Psoas muscle (tissue), 8 donors: ENCODE measurements around the gene VDR. TPM values are rescaled to one million over a fixed set of nuclear protein-coding genes. Genes with fewer than 3 reads are reported as not detected.
A peak's percentile ranks its signal among the peaks of the same experiment; 100 is the strongest.

Experiments
- ATAC-seq, 4 donors: fragments of 200-7000 bp; cut with Tn5 transposase; one replicate each; pipeline ENCODE4 v1.9.1; 2020; ENCODE audit warnings: moderate library complexity in 3 of 4, mild to moderate bottlenecking in 2 of 4
- DNase-seq, 2 donors: peaks; one replicate each; pipeline ENCODE4 v3.0.0-alpha.2; 2020
- H3K27ac ChIP-seq: fragments of 200-600 bp; one replicate; pipeline ENCODE4 v1.8.0; 2022
- H3K27me3 ChIP-seq, 3 donors: fragments of 200-600 bp in 1 of 3; one replicate each; pipeline versions ENCODE4 v1.6.1 to v1.8.0; 2013 to 2022; ENCODE audit warnings: low read length in 2 of 3, mild to moderate bottlenecking in 2 of 3, moderate library complexity in 1 of 3; ENCODE audit not compliant: insufficient read depth in 3 of 3
- H3K36me3 ChIP-seq, 2 donors: fragments of 200-600 bp in 1 of 2; one replicate each; pipeline versions ENCODE4 v1.6.1 to v1.8.0; 2013 to 2022; ENCODE audit warnings: low read depth in 1 of 2, mild to moderate bottlenecking in 1 of 2, moderate library complexity in 1 of 2; ENCODE audit not compliant: insufficient read depth in 1 of 2
- H3K4me1 ChIP-seq: fragments of 200-600 bp; one replicate; pipeline ENCODE4 v1.8.0; 2022
- H3K4me3 ChIP-seq: fragments of 200-600 bp; one replicate; pipeline ENCODE4 v1.8.0; 2022; ENCODE audit warnings: mild to moderate bottlenecking
- H3K9me3 ChIP-seq: fragments of 200-600 bp; one replicate; pipeline ENCODE4 v1.8.0; 2022
- WGBS, 3 donors: extraction: QIAGEN DNeasy Blood & Tissue Kit; methylation state at CpG; one replicate each; pipeline versions ENCODE4 v1.1.6 to v1.1.7; 2013; 5-methylcytosine and 5-hydroxymethylcytosine counted together
- intact Hi-C, 2 donors: fragments of 100-400 bp; cut with DNase I; formaldehyde crosslinking; loops; one replicate each; pipeline versions ENCODE4 v1.11.0 to v1.14.2; 2022
- polyA plus RNA-seq, 3 donors: library from polyadenylated mRNA; stranded (reverse); fragments of 200-250 nt; gene quantifications; one replicate each; pipeline ENCODE4 v1.2.3, GENCODE V29; 2013
- total RNA-seq, 4 donors: library from RNA; stranded (reverse); fragmentation: NEBNext Ultra II Directional in 2 of 4; extraction: Animal tissue kit (Norgen Biotek cat#: 25700) in 2 of 4; gene quantifications; one replicate each; pipeline versions ENCODE4 v1.2.1 to v1.2.4, GENCODE V29; 2021 to 2023
- TF ChIP-seq, protein P1 (sequence below): fragments of 200-600 bp; IDR thresholded peaks from one replicate; pipeline ENCODE4 v1.8.0; 2022; ENCODE audit warnings: antibody characterized with exemption
- donor health status: healthy with polysubstance abuse.
- donor health status: DM: no; HTN: no; CAD: no; lungs with moderate emphysema.
- donor health status: Bipolar disorder and iron deficiency.
- donor health status: healthy.
- donor health status: DM: yes; HTN: yes; CAD: no.
- donor health status: DM: no; HTN: no; CAD: no.
- donor health status: DM: no; HTN: no; CAD: no.
- donor health status: DM: yes; HTN: yes; CAD: no.

VDR gene
- total and polyA plus RNA-seq, 7 donors, result 0.62 to 6.1 (median 3.0) TPM

DNA sequence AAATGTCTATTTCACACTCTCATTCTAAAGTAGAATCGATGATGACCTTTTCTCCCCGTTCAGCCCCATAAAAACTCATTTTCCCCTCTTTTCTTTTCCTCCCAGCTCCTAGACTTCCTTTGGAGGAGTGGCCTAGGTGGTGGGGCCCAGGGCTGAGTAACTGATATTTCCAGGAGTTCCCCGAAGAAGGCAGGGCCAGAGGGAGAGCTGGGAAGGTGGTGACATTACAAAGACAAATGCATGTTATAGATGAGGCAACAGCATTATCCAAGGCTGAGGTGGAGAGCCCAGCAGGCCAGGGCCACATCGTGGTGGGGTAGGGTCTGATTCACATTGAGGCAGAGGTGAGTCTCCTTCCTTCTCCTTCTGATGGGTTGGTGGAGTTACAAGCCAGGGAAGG, 62.9 kb downstream of the VDR start:
- peaks cover 22% of the 10 kb centered on the region for H3K4me1 ChIP-seq
- H3K9me3 ChIP-seq, result no peaks in the 10 kb centered on the region
- TF ChIP-seq, protein P1, sequence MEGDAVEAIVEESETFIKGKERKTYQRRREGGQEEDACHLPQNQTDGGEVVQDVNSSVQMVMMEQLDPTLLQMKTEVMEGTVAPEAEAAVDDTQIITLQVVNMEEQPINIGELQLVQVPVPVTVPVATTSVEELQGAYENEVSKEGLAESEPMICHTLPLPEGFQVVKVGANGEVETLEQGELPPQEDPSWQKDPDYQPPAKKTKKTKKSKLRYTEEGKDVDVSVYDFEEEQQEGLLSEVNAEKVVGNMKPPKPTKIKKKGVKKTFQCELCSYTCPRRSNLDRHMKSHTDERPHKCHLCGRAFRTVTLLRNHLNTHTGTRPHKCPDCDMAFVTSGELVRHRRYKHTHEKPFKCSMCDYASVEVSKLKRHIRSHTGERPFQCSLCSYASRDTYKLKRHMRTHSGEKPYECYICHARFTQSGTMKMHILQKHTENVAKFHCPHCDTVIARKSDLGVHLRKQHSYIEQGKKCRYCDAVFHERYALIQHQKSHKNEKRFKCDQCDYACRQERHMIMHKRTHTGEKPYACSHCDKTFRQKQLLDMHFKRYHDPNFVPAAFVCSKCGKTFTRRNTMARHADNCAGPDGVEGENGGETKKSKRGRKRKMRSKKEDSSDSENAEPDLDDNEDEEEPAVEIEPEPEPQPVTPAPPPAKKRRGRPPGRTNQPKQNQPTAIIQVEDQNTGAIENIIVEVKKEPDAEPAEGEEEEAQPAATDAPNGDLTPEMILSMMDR, result no peak
- no peaks in the 10 kb centered on the region for H3K36me3 ChIP-seq
- WGBS, 3 donors, result 58 to 69% (median 61%) methylated on average over 4 of the region's 4 CpGs
- H3K27ac ChIP-seq, result no peak overlapping the region
- intact Hi-C loops, result no loop called here
- H3K4me3 ChIP-seq, result no peak overlapping the region
- no peaks in the 10 kb centered on the region for H3K27me3 ChIP-seq
- ATAC-seq (no peak), DNase-seq (no peak)

DNA sequence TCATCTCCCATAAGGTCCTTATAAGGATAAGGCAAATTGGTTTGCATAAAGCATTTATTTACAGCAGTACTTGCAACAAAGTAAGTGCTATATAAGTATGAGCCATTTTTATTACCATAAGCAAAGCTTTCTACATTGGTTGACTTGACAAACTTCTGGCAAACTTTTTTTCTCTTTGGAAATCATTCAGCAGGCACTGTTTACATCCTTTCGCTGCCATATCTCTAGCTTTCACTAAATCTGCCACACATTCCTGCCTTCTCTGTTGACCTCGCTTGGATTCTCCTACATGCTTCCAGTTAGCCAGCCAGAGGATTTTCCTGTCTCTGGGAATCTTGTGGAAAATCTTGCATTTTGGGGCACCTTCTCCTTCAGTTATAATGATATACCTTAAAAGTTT, 63.3 kb downstream of the VDR start:
- ATAC-seq (no peak), DNase-seq (no peak)
- WGBS, 3 donors, result 84 to 90% (median 87%) methylated on average over 2 of the region's 2 CpGs
- Histone ChIP-seq H3K27ac (no peak overlapping the region), H3K36me3 (no peaks in the 10 kb centered on the region), H3K4me3 (no peak overlapping the region), H3K9me3 (no peaks in the 10 kb centered on the region), H3K4me1 (peaks cover 25% of the 10 kb centered on the region), H3K27me3 (no peaks in the 10 kb centered on the region)
- intact Hi-C loops, result no loop called here
- TF ChIP-seq, protein P1, result no peak

DNA sequence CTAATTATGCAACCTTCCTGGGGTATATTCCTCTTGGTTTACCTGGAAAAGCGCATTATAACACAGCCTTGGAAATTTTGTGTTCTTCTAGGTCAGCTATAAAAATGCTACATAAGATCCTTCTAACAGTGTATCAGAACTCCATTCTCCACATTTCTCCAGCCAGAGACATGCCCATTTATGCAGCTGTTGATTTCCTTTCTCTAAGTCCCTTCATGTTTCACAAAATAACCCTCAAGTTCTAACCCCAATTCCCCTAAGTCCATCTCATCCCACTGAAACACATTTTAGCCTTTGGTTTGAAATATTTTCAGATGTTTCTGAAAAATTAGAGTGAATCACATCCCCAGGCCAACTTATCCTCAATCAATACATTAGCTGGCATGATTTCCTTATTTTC, 64.2 kb downstream of the VDR start:
- WGBS, 3 donors, result 93 to 100% (median 94%) methylated on average over 1 of the region's 1 CpG
- H3K4me3 ChIP-seq, result no peak overlapping the region
- H3K9me3 ChIP-seq, result no peaks in the 10 kb centered on the region
- H3K27me3 ChIP-seq, result no peaks in the 10 kb centered on the region
- ATAC-seq, result no peak
- H3K36me3 ChIP-seq, result no peaks in the 10 kb centered on the region
- no peak for DNase-seq
- intact Hi-C loops, result no loop called here
- no peak overlapping the region for H3K27ac ChIP-seq
- TF ChIP-seq, protein P1, result no peak
- peaks cover 26% of the 10 kb centered on the region for H3K4me1 ChIP-seq

DNA sequence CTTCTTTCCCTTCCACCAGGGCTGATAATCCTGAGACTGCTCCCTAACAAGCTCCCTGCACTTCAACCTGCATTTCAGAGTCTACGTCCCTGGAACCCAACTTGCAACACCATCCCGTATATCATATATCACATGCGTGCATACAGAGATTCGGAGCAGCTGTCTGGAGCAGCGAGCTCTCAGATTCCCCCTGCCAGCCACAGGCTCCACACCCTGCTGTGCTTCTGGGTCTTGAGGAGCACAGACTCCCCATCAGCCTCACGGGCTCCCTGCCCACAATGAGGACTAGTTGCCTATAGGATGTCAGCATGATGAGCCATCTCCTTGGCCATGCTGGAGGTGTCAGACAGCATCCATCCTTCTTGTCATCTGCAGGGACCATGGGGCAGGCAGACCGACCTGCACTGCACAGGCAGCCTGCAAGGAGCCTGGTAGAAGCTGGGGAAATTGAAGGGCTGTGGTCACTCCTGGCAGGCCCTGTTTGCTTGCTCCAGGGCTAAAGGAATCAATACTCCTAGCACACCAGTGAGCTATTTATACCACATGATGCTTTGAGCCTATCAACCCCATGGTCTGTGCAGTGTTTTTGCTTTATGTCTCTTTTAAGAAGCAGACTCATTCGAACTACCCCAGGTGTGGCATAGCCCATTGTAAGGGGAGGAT, 65.4 kb downstream of the VDR start:
- peak; percentile 38 to 57 (median 46) for ATAC-seq

More for the DNA sequence above, 65.4 kb downstream of the VDR start:
- Histone ChIP-seq H3K4me1 (peaks cover 29% of the 10 kb centered on the region), H3K4me3 (no peak overlapping the region), H3K36me3 (no peaks in the 10 kb centered on the region), H3K27me3 (no peaks in the 10 kb centered on the region), H3K27ac (no peak overlapping the region), H3K9me3 (no peaks in the 10 kb centered on the region)
- no peak for DNase-seq
- intact Hi-C loops, result loop anchor here in 1 of 2 donors (2.0 kb wide), 2 partner anchors 43 to 123 kb away; no protein-coding TSS in a partner anchor
- TF ChIP-seq, protein P1, result no peak
- WGBS, 3 donors, result 47 to 66% (median 54%) methylated on average over 8 of the region's 8 CpGs
